NCI-H128 (cell line): ENCODE results near the gene SWSAP1.
"Not testable (repeated sequence)": the region's sequence is repeated elsewhere in the genome, so short reads cannot be mapped to it uniquely, and the experiment has no call there.

Experiments
- DNase-seq: peaks from one replicate; lab custom pipeline; 2025; ENCODE audit not compliant: unreplicated experiment; lab: John Stamatoyannopoulos, UW

SWSAP1 gene

DNA sequence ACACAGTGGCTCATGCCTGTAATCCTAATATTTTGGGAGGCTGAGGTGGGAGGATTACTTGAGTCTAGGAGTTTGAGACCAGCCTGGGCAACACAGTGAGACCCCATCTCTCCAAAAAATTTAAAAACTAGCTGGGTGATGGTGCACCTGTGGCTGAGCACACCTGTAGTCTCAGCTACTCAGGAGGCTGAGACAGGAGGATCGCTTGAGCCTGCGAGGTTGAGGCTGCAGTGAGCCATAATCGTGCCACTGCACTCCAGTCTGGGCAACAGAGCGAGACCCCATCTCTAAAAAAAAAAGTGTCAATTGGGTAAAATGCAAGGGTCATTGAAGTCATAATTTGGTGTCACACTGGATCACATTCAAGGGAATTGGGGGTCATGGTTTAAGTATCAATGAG is 20.4 kb upstream of the SWSAP1 start:
- DNase-seq = not testable (repeated sequence)

DNA sequence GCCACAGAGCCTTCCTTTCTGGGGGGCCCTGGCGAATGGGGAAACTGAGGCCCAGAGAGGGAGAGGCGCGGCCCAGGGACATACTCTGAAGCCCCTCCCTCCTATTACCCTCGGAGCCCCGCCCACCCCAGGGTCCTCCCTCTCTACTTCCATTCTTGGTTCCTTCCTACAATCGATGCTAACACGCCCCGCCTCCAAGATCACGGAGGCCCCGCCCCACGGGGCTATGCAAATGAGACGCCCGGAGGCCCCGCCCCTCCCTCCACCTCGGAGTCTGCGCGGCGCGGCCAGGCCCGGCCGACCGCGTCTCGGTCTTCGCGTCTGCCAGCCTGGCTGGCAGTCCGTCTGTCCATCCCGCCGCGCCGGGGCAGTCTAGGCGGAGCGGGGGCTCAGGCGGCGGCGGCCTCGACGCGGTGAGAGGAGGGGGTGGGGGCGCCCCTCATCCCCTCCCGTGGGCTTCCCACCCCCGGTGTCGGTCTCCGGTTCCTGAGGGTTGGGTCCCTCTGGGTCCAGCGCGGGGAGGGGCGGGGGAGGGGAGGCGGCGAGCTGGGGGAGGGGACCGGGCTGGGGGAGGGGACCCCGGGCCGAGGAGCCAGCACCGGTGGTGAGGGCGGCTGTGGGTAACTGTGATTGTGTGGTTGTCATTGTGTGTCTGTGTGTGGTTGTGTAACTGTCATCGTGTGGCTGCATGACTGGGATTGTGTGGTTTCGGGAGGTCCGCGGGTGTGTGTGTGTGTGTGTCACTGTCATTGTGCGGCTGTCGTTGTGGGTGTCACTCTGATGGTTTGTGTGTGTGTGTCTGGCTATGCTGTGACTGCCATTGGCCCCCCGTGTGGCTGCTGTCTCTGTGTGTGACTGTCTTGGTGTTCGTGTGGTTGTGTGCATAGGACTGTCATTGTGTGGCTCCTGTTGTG is 19.0 kb upstream of the SWSAP1 start, which contains the start of gene PLPPR2:
PLPPR2 (plus strand) TSS at position 273 of the 914 bp plus-strand sequence. CDS start 2,242 bp downstream, outside the sequence.
- DNase-seq = peak; percentile 76

DNA sequence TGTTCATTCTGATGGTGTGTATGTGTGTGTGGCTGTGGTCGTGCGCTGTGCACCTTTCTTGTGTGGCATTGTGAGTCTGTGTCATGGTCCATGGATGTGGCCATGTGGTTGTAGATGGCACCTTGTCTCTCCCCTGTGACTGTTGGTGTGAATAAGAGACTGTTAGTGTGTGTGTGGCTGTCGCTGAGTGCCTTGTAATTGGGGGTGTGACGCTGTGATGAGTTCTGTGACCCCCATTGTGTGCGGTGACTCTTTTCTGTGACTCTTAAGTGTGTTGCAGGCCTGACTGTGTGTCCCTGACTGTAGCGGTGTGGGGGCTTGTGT is 18.4 kb upstream of the SWSAP1 start:
- DNase-seq = no peak

DNA sequence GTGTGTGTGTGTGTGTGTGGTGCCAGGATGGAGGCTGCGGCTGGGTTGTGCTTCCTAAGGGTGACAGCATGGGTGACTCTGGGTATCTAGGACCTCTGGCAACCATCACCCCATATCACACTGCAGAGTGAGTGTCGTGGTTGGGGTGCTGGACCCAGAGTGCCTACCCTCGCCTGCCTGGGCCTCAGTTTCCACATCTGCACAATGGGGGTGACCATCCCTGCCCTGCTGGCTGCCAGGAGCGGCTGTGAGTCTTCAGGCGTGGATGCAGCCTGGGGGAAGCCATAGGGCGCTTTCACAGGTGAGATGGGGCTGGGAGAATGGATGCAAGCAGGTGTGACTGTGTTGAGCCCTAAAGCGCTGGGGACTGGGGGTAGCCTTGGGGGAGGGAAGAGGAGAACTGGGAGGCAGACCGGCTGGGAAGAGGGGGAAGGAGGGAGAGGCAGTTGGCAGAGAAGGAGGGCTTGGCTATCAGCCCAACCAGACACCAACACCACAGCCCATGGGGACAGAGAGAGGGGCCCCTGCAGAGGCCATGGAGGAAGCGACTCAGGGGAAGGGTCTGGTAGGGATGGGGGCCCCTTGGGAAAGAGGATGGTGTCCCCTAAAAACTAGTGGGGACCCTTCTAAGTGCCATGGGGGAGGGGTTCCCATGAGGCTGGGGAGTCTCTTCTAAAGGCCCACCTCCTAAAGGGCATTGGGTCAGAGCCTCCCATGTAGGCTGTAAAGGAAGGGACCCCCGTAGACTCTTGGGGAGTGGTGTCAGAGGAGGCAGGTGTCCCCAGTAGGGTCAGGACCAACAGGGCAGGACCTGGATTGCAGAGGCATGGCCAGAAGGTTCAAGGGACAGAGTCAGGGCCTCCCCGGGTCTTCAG is 17.6 kb upstream of the SWSAP1 start:
- no peak for DNase-seq

DNA sequence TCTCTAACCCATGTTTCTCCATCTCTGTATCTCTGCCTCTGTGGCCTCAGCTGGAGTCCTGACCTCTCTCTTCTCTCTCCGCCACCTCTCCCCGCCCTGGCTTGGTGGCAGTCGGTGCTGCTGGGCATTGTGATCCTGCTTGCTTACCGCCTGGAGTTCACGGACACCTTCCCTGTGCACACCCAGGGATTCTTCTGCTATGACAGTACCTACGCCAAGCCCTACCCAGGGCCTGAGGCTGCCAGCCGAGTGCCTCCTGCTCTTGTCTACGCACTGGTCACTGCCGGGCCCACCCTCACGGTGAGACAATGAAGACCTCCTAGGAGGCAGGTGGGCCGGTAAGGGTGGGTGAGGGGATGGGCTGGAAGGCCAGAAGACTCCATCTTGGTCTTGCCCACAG is 15.0 kb upstream of the SWSAP1 start:
- no peak for DNase-seq

DNA sequence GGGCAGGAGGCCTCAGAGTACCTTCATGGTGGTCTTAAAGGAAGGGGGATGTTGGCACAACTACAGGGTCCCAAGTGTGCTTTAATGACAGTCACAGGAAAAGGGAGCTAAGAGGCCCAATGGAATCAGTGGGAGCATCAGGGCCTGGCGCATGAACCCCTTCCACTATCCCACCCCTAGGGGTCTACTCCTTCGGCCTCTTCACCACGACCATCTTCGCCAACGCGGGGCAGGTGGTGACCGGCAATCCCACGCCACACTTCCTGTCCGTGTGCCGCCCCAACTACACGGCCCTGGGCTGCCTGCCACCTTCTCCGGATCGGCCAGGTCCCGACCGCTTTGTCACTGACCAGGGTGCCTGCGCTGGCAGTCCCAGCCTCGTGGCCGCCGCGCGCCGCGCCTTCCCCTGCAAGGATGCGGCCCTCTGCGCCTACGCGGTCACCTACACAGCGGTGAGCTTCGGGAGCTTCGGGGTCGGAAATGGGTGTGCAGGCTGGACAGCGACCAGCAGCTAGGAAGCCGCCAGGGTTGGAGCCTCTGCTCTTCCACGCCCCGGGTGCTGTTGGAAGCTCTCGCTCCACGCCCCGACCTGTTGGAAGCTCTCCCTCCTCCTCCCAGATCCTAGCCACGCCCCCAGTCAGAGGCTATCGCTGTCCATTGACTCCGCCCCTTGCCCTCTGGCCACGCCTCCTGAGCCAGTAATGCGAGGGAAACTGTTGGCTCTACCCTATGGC is 13.3 kb upstream of the SWSAP1 start:
- no peak for DNase-seq

DNA sequence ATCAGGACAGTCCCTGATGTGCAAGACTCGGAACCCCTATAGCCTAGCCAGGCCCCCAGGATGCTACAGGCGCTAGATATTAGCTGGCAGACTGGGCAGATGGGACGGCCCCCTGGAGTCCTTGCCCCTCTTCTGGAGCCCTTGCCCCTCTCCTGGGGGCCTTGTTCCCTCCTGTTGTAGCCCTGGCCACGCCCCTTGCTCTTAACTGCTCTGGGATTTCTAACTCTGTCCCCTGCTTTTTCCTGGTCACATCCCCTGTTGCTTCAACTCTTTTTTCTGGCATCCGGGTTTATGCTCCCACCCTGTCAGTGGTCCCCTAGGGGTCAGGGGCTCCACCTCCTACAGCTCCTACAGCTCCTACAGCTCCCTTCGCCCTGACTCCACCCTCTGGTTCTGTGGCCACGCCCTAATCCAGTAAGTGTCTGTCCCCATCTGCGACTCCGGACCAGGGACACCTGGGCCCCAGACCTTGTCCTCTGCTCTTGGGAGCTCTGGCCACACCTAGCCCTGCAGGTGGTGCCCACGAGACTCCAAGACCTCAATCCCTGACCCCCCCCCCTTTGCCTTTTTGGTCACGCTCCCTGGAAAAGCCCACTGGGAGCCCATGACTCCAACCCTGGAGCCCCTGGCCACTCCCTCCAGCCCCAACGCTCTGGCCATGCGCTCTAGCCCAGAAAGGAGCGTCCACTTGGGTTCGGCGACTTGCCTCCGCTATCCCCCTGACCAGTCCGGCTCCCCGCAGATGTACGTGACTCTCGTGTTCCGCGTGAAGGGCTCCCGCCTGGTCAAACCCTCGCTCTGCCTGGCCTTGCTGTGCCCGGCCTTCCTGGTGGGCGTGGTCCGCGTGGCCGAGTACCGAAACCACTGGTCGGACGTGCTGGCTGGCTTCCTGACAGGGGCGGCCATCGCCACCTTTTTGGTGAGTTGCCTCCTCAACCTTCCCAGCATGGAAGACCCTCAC is 12.4 kb upstream of the SWSAP1 start:
- no peak for DNase-seq

DNA sequence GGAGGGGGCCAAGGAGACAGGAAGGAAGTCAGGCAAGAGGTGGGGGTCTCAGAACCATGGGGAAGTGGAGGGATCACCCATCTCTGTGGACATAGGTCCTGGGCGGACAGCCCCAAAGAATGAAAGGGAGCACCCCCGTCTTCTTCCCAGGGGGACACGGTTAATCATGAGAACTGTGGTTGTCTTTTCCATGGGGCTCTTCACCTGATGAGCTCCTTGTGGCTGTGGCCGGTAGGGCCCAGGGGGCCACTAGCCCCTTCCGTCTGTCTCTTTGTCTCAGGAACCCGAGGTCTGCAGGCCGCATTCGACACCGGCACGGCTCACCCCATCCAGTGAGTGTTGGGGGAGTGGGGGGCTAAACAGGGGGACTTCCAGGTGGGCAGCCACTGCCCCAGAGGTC is 10.6 kb upstream of the SWSAP1 start:
- DNase-seq = no peak

DNA sequence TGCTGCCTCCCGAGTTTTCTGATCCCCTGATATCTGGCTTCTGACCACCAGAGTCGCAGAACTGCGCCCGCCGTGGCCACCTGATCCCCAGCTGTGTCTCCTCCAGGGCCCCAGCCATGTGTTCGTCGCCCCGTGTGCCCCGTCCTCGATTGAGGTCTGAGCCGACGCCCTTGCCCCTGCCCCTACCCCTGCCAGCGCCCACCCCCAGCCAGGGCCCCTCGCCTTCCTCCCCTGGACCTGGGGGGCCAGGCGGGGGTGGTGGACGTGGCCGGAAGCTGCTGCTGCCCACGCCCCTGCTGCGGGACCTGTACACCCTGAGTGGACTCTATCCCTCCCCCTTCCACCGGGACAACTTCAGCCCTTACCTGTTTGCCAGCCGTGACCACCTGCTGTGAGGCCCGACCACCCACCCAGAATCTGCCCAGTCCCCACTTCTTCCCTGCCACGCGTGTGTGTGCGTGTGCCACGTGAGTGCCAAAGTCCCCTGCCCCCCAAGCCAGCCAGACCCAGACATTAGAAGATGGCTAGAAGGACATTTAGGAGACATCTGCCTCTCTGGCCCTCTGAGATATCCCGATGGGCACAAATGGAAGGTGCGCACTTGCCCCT is 10.1 kb upstream of the SWSAP1 start:
- no peak for DNase-seq

DNA sequence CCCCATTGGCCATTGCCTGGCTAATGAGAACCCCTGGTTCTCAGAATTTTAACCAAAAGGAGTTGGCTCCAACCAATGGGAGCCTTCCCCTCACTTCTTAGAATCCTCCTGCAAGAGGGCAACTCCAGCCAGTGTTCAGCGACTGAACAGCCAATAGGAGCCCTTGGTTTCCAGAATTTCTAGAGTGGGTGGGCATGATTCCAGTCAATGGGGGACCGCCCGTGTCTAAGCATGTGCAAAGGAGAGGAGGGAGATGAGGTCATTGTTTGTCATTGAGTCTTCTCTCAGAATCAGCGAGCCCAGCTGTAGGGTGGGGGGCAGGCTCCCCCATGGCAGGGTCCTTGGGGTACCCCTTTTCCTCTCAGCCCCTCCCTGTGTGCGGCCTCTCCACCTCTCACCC is 9.5 kb upstream of the SWSAP1 start:
- no peak for DNase-seq

DNA sequence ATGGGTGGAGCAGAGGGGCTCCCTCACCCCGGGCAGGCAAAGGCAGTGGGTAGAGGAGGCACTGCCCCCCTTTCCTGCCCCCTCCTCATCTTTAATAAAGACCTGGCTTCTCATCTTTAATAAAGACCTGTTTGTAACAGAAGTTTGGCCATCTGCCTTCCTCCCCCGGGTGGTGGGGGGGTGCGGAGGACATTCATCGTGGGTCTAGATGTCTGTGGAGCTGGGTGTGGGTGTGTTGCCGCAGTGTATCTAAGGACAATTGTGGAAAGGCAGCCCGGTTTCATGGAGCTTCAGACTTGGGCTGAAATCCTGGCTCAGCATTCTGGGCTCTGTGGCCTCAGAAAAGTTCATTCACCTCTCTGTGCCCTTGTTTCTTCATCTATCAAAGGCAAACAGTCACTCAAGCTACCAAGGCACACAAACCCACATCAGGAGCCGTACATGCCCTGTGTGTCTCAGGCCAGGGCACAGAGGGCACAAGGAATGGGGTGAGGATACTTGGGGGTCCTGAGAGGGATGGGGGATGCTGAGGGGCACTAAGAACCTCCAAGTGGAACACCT is 8.8 kb upstream of the SWSAP1 start:
- DNase-seq = no peak

DNA sequence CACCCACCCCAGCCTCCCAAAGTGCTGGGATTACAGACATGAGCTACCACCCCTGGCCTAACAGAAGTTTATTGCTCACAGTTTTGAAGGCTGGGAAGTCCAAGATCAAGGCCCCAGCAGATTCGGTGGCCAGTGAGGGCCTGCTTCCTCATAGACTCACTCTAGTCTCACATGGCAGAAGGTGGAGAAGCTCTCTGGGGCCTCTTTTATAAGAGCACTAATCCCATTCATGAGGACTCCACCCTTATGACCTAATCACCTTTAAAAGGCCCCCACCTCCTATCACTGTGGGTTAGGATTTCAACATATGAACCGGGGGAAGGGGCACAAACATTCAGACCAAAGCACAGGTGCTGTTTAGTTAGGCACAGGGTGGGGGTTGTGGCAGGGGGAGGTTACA is 6.9 kb upstream of the SWSAP1 start:
- DNase-seq = no peak

DNA sequence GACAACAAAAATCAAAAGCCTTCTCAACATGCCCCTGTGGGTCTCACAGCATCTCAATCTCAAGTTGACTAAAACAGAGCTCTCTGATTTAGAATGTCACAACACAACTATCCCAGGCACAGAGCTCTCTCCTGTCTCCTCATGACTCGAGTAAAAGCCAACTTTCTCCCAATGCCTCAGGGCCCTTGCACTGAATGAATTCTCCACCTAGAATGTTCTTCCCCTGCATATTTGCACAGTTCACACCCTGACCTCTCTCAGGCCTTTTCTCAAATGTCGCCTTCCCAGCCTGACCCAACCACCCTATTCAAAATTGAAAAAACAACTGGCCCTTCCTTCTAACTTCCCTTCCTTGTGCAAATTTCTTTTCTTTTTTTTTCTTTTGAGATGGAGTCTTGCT is 3.7 kb upstream of the SWSAP1 start:
- DNase-seq = no peak

DNA sequence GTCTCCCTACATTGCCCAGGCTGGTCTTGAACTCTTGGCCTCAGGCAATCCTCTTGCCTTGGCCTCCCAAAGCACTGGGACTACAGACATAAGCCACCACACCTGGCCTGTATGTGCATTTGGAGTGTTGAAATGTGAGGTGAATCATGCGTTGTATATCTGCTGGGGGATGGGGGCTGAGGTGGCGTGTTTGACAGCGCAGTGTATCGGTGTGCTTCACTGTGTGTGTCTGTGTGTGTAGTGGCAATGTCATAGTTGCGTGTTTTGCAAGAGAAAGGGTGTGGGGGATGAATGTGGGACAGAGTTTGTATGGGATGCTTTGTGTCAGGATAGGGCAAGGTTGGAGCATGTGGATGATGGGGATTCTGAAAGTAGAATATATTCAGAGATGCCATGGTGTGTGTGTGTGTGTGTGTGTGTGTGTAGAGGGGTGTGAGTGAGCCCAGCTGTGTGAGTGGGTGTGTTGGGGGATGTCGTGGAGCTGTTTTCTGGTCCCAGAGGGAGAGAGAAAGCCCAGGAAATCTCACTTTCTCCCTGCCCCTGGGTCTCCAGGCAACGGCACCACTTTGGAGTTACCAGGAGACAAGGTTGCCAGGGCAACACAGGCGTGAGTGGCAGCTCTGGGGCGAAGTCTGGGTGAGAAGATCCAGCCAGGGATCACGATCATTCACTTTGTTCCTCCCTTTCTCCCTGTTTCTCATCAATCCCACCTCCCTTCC is 1.1 kb upstream of the SWSAP1 start:
- DNase-seq = peak; percentile 83

DNA sequence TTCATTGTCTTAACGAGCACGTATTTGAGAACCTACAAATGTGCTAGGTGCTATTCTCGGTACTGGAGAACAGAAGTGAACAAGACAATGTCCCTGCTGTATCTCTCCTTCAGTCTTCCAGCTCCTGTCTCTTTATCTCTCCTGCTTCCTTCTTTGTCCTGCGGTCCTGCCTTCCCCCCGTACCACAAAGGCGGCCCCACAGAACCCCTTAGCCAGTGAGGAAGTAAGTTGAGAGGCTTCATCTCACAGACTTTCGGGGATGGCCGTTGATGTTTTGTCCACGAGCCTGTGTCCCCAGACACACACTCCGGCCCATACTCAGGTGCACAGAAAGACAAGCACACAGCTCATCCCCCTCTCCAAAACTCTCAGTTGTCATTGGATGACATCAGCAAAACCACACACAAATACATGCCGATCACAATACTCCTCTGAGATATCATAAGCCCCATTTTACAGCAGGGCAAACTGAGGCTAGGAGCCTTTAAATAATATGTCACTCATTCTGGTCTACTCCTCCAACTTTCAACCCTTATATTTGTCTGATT is 507 bp upstream of the SWSAP1 start:
- DNase-seq = no peak

DNA sequence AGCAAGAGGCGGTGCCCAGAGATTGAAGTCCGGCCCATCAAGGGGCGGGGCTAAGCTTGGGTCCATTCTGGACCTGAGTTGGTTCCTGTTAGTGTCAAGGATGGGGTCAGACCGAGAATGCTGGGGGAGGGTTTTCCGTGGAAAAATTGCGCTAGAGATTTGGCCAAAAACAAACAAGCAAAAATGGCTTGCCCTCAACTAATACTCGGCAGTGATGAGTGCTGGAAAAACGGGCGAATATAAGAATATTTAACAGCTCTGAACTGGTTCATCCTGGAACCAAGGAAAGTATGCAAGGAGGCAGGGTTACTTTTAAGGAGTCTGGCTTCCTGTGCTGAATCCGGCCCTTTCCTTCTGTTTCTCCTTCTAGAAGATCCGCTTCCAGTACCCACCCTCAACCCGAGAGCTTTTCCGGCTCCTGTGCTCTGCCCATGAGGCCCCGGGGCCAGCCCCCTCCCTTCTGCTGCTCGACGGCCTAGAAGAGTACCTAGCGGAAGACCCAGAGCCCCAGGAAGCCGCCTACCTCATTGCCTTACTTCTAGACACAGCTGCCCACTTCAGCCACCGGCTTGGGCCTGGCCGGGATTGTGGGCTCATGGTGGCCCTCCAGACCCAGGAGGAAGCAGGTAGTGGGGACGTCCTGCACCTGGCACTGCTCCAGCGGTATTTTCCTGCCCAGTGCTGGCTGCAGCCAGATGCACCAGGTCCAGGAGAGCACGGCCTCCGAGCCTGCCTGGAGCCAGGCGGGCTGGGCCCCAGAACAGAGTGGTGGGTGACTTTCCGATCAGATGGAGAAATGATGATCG is 880 bp downstream of the SWSAP1 start:
- DNase-seq = no peak

DNA sequence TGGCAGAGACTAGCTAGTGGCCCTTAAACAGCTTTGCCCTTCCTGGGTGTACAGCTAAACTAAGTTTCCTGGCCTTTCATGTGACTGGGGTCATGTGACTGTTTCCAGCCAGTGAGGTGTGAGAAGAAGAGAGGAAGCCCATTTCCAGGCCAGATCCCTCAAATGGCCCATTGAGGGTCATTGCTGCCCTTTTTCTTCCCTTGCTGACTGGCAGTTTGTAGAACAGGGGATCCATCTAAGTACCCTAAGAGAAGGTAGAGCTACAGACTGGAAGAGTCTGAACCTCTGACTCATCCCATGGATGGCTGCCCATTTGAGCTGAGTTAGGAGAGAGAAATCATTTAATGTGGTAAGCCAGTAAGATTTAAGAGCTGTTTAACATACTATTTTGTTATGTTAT is 2.8 kb downstream of the SWSAP1 start:
- DNase-seq = no peak

DNA sequence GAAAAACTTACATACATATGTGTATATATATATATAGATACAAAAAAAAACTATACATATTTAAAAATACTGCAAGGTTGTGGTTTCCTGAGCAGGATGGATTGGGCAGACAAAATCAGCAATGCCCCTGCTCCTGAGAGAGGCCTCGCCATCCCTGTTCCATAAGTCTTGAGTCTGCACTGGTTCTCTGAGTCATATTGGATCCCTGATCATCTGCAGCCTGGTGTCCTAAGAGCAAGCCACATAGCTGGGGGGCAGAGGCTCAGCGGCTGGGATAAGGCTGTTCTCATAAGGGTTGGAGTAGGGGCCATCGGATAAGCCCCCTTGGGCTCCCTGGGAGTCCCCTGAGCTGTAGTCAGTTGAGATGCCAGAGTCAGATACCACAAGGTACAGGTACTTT is 3.3 kb downstream of the SWSAP1 start:
- DNase-seq = no peak
